ENCODE measurements around the gene PFDN5. TPM values are rescaled to one million over a fixed set of nuclear protein-coding genes. Genes with fewer than 3 reads are reported as not detected.

Gene PFDN5
- total and polyA plus RNA-seq, 10 of the 15 experiments (the other 5 are each of a cell fraction or from before 2014, with no cell fraction given), result 300 to 1,596 (median 495) TPM

DNA sequence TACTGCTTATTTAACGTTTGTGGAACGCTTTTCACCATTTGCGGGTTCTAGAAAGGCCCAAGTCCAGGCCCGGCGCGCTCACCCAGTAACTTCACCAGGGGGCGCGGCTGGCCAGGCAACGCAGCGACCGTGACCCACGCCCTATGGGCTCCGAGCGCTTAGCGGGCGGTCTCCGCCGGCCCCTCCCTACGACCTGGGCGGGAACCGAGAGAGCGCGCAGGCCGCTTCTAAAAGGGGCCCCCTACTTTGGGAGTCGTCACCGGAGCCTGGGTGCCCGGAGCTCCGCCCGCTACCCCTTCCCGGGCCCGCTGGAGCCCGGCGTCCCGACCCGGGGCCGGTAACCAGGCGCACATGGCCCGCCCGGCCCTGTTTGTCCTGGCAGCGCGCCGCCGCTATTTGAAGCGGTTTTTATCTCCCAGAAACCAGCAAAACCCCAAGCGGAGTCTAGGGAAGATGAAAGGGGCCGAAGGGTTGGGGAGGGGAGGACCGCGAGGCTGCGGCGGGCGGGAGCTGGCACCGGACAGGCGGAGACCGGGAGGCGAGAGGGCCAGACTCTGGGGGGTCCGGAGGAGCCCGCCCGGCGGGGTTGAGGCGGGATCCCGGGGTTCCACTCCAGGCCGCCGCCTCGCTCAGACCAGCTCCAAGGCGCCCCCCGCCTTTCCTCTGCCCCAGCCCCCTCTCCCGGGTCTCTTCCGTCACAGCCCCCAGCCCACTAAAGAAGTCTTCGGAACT is 29.6 kb downstream of the PFDN5 start (continued):
- TF ChIP-seq MYB (IDR thresholded peaks at IDR 0.05; ENCODE audit: borderline replicate concordance, low read depth, low read length) (no peak), POLR2AphosphoS2 (IDR thresholded peaks at IDR 0.05; ENCODE audit: low read depth, low read length) (no peak), SIN3A (IDR thresholded peaks at IDR 0.05; ENCODE audit: low read depth, low read length) (peak; percentile 55), NBN (IDR thresholded peaks at IDR 0.05) (no peak; the same call in 1 of the 2 replicates), CBX3 (IDR thresholded peaks at IDR 0.05; ENCODE audit: borderline replicate concordance, low read depth) (no peak), GABPA (IDR thresholded peaks at IDR 0.05; ENCODE audit: low read depth) (no peak), JUNB (IDR thresholded peaks at IDR 0.05) (no peak), RUNX3 (IDR thresholded peaks at IDR 0.05; ENCODE audit: low read length) (no peak; the same call in 1 of the 2 replicates), BHLHE40 (IDR thresholded peaks at IDR 0.05; ENCODE audit: borderline replicate concordance in 1 of 2, low read depth in 2 of 2, low read length in 1 of 2) (peak; percentile 63 to 78; a peak in 3 of 4 replicates), ESRRA (IDR thresholded peaks at IDR 0.05; ENCODE audit: low read length) (0 out of 2 replicates have a peak, but pooled peaks have one; percentile 52), BRCA1 (IDR thresholded peaks at IDR 0.05; ENCODE audit: low read depth, low read length) (no peak), RAD21 (IDR thresholded peaks at IDR 0.05; ENCODE audit: insufficient read depth, low read depth, low read length) (peak; percentile 85), CHD4 (IDR thresholded peaks at IDR 0.05) (no peak), CHD1 (IDR thresholded peaks at IDR 0.05; ENCODE audit: low read depth, low read length) (0 out of 2 replicates have a peak, but pooled peaks have one; percentile 64), SMAD5 (IDR thresholded peaks at IDR 0.05; ENCODE audit: low read depth) (no peak)
- TF ChIP-seq, protein P1, sequence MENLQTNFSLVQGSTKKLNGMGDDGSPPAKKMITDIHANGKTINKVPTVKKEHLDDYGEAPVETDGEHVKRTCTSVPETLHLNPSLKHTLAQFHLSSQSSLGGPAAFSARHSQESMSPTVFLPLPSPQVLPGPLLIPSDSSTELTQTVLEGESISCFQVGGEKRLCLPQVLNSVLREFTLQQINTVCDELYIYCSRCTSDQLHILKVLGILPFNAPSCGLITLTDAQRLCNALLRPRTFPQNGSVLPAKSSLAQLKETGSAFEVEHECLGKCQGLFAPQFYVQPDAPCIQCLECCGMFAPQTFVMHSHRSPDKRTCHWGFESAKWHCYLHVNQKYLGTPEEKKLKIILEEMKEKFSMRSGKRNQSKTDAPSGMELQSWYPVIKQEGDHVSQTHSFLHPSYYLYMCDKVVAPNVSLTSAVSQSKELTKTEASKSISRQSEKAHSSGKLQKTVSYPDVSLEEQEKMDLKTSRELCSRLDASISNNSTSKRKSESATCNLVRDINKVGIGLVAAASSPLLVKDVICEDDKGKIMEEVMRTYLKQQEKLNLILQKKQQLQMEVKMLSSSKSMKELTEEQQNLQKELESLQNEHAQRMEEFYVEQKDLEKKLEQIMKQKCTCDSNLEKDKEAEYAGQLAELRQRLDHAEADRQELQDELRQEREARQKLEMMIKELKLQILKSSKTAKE (IDR thresholded peaks at IDR 0.05; ENCODE audit: low read depth, poor library complexity, severe bottlenecking), result no peak
- TF ChIP-seq, protein P2, sequence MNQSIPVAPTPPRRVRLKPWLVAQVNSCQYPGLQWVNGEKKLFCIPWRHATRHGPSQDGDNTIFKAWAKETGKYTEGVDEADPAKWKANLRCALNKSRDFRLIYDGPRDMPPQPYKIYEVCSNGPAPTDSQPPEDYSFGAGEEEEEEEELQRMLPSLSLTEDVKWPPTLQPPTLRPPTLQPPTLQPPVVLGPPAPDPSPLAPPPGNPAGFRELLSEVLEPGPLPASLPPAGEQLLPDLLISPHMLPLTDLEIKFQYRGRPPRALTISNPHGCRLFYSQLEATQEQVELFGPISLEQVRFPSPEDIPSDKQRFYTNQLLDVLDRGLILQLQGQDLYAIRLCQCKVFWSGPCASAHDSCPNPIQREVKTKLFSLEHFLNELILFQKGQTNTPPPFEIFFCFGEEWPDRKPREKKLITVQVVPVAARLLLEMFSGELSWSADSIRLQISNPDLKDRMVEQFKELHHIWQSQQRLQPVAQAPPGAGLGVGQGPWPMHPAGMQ (IDR thresholded peaks at IDR 0.05; ENCODE audit: borderline replicate concordance), result no peak
- TF ChIP-seq, protein P3, sequence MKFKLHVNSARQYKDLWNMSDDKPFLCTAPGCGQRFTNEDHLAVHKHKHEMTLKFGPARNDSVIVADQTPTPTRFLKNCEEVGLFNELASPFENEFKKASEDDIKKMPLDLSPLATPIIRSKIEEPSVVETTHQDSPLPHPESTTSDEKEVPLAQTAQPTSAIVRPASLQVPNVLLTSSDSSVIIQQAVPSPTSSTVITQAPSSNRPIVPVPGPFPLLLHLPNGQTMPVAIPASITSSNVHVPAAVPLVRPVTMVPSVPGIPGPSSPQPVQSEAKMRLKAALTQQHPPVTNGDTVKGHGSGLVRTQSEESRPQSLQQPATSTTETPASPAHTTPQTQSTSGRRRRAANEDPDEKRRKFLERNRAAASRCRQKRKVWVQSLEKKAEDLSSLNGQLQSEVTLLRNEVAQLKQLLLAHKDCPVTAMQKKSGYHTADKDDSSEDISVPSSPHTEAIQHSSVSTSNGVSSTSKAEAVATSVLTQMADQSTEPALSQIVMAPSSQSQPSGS (IDR thresholded peaks at IDR 0.05; ENCODE audit: low read length), result no peak
- TF ChIP-seq, protein P4, sequence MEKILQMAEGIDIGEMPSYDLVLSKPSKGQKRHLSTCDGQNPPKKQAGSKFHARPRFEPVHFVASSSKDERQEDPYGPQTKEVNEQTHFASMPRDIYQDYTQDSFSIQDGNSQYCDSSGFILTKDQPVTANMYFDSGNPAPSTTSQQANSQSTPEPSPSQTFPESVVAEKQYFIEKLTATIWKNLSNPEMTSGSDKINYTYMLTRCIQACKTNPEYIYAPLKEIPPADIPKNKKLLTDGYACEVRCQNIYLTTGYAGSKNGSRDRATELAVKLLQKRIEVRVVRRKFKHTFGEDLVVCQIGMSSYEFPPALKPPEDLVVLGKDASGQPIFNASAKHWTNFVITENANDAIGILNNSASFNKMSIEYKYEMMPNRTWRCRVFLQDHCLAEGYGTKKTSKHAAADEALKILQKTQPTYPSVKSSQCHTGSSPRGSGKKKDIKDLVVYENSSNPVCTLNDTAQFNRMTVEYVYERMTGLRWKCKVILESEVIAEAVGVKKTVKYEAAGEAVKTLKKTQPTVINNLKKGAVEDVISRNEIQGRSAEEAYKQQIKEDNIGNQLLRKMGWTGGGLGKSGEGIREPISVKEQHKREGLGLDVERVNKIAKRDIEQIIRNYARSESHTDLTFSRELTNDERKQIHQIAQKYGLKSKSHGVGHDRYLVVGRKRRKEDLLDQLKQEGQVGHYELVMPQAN (conservative IDR thresholded peaks at IDR 0.05), result peak; percentile 57; the same call in 1 of the 2 replicates
- TF ChIP-seq, protein P5, sequence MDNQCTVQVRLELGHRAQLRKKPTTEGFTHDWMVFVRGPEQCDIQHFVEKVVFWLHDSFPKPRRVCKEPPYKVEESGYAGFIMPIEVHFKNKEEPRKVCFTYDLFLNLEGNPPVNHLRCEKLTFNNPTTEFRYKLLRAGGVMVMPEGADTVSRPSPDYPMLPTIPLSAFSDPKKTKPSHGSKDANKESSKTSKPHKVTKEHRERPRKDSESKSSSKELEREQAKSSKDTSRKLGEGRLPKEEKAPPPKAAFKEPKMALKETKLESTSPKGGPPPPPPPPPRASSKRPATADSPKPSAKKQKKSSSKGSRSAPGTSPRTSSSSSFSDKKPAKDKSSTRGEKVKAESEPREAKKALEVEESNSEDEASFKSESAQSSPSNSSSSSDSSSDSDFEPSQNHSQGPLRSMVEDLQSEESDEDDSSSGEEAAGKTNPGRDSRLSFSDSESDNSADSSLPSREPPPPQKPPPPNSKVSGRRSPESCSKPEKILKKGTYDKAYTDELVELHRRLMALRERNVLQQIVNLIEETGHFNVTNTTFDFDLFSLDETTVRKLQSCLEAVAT (IDR thresholded peaks at IDR 0.05), result no peak
- TF ChIP-seq, protein P6, sequence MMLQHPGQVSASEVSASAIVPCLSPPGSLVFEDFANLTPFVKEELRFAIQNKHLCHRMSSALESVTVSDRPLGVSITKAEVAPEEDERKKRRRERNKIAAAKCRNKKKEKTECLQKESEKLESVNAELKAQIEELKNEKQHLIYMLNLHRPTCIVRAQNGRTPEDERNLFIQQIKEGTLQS (IDR thresholded peaks at IDR 0.05; ENCODE audit: borderline replicate concordance, extremely low read depth, low read depth, low read length), result no peak

All from GM12878 (cell line).